Body of pancreas (tissue), 4 donors: ENCODE measurements around the gene SSB.

Source experiments
- CTCF ChIP-seq, 7 experiments: fragments of 450-650 bp in 4 of 7; fragments of 200-600 bp in 3 of 7; sonication (generic) in 3 of 7; IDR thresholded peaks; one replicate each; pipeline ENCODE4 v1.5.1; 2016 to 2019; ENCODE audit warnings: antibody characterized with exemption in 7 of 7
- POLR2A ChIP-seq, 3 donors: fragments of 450-650 bp; IDR thresholded peaks; one replicate each; pipeline ENCODE4 v1.6.1; 2016; ENCODE audit warnings: antibody characterized with exemption in 3 of 3, mild to moderate bottlenecking in 2 of 3

GRCh38 chr2:169849710-169850109, 51.0 kb downstream of the SSB start:
- TF ChIP-seq POLR2A (IDR thresholded peaks at IDR 0.05) (no peak), CTCF (IDR thresholded peaks at IDR 0.05) (no peak)
